Karpas-422 (cell line): ENCODE results near the gene TMPRSS2. TPM values are rescaled to one million over a fixed set of nuclear protein-coding genes. Genes with fewer than 3 reads are reported as not detected.
A peak's percentile ranks its signal among the peaks of the same experiment; 100 is the strongest.

ENCODE experiments used
- DNase-seq: peaks from one replicate; pipeline ENCODE4 v3.0.0-alpha.2; 2015
- H2AFZ ChIP-seq: fragments of 200-600 bp; sonication (generic); 2 replicates; pipeline ENCODE4 v1.6.1; 2014; ENCODE audit warnings: antibody characterized with exemption, low read length, mixed read lengths
- H3K27ac ChIP-seq: fragments of 200-600 bp; sonication (generic); 2 replicates; pipeline ENCODE4 v1.5.1; 2014; ENCODE audit warnings: mild to moderate bottlenecking, low read length, moderate library complexity
- H3K27me3 ChIP-seq: fragments of 200-600 bp; sonication (generic); 2 replicates; pipeline ENCODE4 v1.6.1; 2014; ENCODE audit warnings: low read length, mixed read lengths
- H3K36me3 ChIP-seq: fragments of 200-600 bp; sonication (generic); 2 replicates; pipeline ENCODE4 v1.6.1; 2014; ENCODE audit warnings: low read length, mixed read lengths; ENCODE audit not compliant: insufficient read depth
- H3K4me1 ChIP-seq: fragments of 200-600 bp; sonication (generic); 2 replicates; pipeline ENCODE4 v1.6.1; 2014; ENCODE audit warnings: mild to moderate bottlenecking, low read length, mixed read lengths
- H3K4me2 ChIP-seq: fragments of 200-600 bp; sonication (generic); 2 replicates; pipeline ENCODE4 v1.6.1; 2014; ENCODE audit warnings: low read length, low read depth, mild to moderate bottlenecking; ENCODE audit not compliant: poor library complexity, severe bottlenecking
- H3K4me3 ChIP-seq: fragments of 200-600 bp; sonication (generic); 2 replicates; pipeline ENCODE4 v1.5.1; 2014; ENCODE audit warnings: mild to moderate bottlenecking, antibody characterized with exemption, low read length, mixed read lengths
- H3K79me2 ChIP-seq: fragments of 200-600 bp; sonication (generic); 2 replicates; pipeline ENCODE4 v1.6.1; 2014; ENCODE audit warnings: mild to moderate bottlenecking, low read length, mixed read lengths
- H3K9ac ChIP-seq: fragments of 200-600 bp; sonication (generic); 2 replicates; pipeline ENCODE4 v1.6.0; 2014; ENCODE audit warnings: low read length
- H3K9me2 ChIP-seq: fragments of 200-600 bp; sonication (generic), shearing (Covaris generic); replicated peaks from 2 replicates; pipeline ENCODE4 v1.6.0; 2014; ENCODE audit warnings: mild to moderate bottlenecking, low read length, moderate library complexity; ENCODE audit not compliant: insufficient read depth
- H3K9me3 ChIP-seq: fragments of 300-700, 200-600 bp; sonication (generic); 2 replicates; pipeline ENCODE4 v1.6.1; 2014; ENCODE audit warnings: low read length, mixed read lengths
- H4K20me1 ChIP-seq: fragments of 200-600 bp; sonication (generic); 2 replicates; pipeline ENCODE4 v1.6.1; 2014; ENCODE audit warnings: mild to moderate bottlenecking, antibody characterized with exemption, low read length, low read depth; ENCODE audit not compliant: insufficient read depth
- total RNA-seq: library from RNA; depleted of rRNA; stranded (reverse); fragments of >200 nt; shearing (Covaris generic); gene quantifications from 2 replicates; pipeline ENCODE4 v1.2.3, GENCODE V29; 2014; ENCODE audit warnings: low replicate concordance

Gene TMPRSS2
- total RNA-seq, 1 experiment from 2014 or later = not detected

DNA sequence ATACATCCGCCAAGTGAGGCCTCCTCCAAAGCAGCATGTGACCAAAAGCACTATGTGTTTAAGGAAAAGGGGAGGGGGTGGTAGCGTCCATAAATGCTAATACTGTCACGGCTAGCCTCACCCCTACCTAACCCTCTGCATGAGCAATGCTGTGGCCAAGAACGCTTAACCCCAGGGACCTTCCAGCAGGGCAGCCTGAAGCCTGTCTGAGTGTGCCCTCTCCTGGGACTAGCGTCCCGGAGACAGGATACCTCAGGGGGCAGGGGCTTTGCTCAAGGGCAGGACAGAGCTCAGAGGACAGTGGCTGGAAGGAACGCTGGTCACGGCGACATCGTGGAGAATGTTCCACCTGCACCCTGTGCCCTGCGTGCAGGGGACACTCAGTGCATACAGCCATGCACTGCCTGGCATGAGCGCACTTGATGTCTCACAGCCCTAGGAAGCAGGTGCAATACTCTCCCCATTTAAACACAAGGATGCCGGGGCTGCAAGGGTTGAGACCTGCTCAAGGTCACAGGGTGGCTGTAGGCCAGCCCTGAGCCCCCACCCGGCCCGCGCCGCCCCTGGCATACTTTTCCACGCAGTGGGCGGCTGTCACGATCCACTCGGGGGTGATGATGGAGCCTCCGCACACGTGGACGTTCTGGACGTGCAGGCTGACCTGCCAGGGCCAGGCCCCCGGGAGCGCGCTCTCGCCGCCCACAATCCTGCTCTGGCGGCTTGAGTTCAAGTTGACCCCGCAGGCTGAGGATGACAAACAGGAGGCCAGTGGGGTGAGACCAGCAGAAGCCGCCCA, 35.0 kb downstream of the TMPRSS2 start:
- DNase-seq = no peak
- Histone ChIP-seq H4K20me1 (no peaks in the 10 kb centered on the region), H3K27me3 (no peaks in the 10 kb centered on the region), H3K9me3 (no peaks in the 10 kb centered on the region), H3K27ac (no peak overlapping the region), H3K79me2 (no peaks in the 10 kb centered on the region), H3K36me3 (no peaks in the 10 kb centered on the region), H2AFZ (no peak overlapping the region), H3K4me3 (no peak overlapping the region), H3K4me2 (no peak overlapping the region), H3K9me2 (no peaks in the 10 kb centered on the region), H3K9ac (no peak overlapping the region), H3K4me1 (no peaks in the 10 kb centered on the region)

DNA sequence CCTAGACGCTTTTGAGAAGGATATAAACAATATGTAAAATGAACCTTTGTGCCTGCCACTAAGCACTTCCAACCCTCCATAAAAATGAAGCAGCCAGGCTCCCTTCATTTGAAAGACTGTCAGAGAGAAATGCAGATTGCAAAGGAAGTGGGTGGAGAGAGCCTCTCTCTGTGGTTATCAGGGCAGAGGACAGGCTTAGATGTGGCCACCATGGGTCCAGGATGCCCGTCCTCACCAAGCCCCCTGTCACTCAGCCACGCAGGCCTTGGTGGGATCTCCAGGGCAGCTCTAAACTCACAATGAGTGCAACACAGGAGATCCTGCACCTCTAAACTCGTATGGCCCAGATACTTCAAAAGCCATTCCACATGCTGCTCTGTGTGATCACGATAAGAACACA, 37.9 kb downstream of the TMPRSS2 start:
- no peaks in the 10 kb centered on the region for H3K4me1 ChIP-seq
- no peak overlapping the region for H3K27ac ChIP-seq
- H3K4me2 ChIP-seq = no peak overlapping the region
- no peak for DNase-seq
- H3K9me3 ChIP-seq = no peaks in the 10 kb centered on the region
- no peaks in the 10 kb centered on the region for H3K9me2 ChIP-seq
- no peak overlapping the region for H3K4me3 ChIP-seq
- H3K79me2 ChIP-seq = no peaks in the 10 kb centered on the region
- H3K9ac ChIP-seq = no peak overlapping the region
- H4K20me1 ChIP-seq = no peaks in the 10 kb centered on the region
- no peak overlapping the region for H2AFZ ChIP-seq
- H3K27me3 ChIP-seq = no peaks in the 10 kb centered on the region
- H3K36me3 ChIP-seq = no peaks in the 10 kb centered on the region

DNA sequence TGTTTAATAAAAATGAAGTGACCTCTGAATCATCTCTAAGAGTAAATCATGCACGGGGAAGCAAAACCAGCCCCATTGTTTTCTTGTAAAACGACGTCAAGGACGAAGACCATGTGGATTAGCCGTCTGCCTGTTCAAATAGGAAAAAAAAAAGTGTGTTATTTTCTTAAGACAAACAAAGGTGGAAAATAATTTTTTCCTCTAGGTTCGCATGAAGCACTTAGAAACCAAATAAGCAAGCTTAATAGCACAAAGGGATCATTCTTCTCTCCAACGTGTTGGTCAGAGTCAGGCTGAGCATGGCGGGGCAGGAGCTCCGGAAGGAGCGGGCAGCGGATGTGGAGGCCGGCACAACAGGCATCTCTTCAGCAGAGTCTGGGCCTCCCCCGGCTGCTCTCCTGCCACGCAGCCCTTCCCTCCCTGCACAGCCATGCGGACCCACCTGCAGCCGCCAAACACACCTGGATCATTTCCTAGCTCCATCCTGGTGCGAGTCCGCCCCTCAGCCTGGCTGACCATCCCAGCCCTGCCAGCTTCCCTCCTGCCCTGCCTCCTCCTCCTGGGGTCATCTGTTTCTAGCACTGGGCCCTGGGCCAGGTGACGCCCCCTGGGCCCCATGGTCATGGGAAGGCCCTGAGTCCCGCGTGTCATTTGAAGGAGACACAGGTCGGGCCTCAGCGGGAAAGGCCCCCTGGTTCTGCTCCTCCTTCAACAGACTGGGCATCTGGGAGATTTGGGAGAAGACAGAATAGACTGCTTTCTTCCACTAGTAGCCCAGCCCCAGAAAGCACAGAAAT, 41.7 kb downstream of the TMPRSS2 start:
- Histone ChIP-seq H3K4me3 (no peak overlapping the region), H3K4me2 (no peak overlapping the region), H3K79me2 (no peaks in the 10 kb centered on the region), H3K36me3 (no peaks in the 10 kb centered on the region), H4K20me1 (no peaks in the 10 kb centered on the region), H3K27me3 (no peaks in the 10 kb centered on the region), H2AFZ (no peak overlapping the region), H3K27ac (no peak overlapping the region), H3K9ac (no peak overlapping the region), H3K4me1 (no peaks in the 10 kb centered on the region), H3K9me3 (no peaks in the 10 kb centered on the region), H3K9me2 (no peaks in the 10 kb centered on the region)
- no peak for DNase-seq

DNA sequence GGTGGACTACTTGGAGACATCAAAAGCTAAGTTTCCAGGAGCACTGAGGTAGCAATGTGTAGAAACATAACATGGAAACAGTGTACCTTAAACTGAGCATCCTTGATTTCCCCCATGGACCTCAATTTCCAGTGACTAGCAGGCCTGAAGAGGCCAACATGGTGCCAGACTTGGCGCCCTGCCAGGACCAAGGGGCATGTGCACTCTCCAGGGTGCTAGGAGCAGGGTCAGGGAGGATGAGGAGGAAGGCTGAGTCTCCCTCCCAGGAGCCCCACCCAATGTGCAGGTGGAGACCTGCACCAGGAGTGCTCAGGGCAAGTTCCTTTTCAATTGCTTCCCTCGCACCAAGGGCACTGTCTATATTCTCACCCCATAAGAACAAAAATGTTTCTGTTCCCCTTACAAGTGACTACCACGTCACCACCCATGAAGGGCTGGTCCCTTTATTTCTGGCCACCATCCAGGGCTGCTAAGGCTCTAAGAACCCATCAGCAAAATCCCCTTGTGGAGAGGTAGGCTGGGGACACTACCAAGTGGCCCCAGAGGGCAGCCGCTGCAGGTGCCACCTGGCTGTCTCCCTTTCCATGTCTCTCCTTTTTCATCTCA, 42.7 kb downstream of the TMPRSS2 start:
- Histone ChIP-seq H3K27me3 (no peaks in the 10 kb centered on the region), H3K79me2 (no peaks in the 10 kb centered on the region), H3K9me2 (no peaks in the 10 kb centered on the region), H3K9me3 (no peaks in the 10 kb centered on the region), H3K4me3 (no peak overlapping the region), H3K9ac (no peak overlapping the region), H3K36me3 (no peaks in the 10 kb centered on the region), H3K27ac (no peak overlapping the region), H3K4me2 (no peak overlapping the region), H4K20me1 (no peaks in the 10 kb centered on the region), H3K4me1 (no peaks in the 10 kb centered on the region), H2AFZ (no peak overlapping the region)
- DNase-seq = no peak

DNA sequence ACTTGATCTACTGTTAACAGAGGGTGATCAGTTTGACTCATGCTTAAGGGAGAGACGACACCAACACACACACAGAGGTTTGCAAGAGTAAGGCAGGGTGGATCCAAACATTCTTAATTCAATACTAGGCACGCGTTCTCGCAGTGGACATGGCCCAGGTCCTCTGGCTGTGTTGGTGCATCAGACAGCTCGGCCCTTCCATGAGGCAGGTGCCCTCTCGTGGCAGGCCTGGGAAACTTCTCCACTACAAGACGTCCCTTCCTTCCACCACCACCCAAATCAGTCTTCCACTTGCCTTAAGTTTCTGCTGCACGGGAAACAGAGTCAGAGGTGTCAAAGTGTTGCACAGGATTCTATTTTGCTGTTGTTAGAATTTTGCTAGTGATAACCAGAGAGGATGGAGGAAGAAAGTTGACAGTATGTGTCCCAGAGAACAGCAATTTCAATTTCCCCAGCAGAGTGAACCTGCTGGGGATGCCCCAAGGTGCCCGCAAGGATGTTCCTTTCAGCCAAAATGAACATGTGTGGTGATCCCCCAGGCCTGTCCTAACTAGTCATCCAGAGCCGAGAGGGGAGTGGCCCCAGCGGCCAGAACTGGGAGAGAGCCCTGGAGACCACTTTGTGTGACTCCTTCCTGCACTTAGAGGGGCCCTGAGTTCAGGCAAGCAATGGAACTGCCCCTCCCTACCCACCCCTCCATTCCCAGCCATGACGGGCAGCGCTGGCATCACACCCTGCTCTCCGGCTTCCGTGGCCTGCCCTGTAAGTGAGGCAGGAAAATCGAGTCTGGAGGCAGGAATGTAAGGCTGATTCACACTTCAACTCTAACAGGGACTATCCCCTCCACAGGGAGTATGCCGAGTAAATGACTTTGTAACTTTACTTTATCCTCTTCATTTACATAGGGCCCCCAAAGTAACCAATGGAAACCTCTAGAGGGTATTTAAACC, 47.1 kb downstream of the TMPRSS2 start:
- Histone ChIP-seq H3K79me2 (no peaks in the 10 kb centered on the region), H3K27me3 (no peaks in the 10 kb centered on the region), H4K20me1 (no peaks in the 10 kb centered on the region), H3K4me2 (no peak overlapping the region), H3K9me2 (no peaks in the 10 kb centered on the region), H3K4me3 (no peak overlapping the region), H3K36me3 (no peaks in the 10 kb centered on the region), H3K9me3 (no peaks in the 10 kb centered on the region), H3K9ac (no peak overlapping the region), H3K27ac (no peak overlapping the region), H2AFZ (no peak overlapping the region), H3K4me1 (no peaks in the 10 kb centered on the region)
- peak; percentile 73 for DNase-seq

DNA sequence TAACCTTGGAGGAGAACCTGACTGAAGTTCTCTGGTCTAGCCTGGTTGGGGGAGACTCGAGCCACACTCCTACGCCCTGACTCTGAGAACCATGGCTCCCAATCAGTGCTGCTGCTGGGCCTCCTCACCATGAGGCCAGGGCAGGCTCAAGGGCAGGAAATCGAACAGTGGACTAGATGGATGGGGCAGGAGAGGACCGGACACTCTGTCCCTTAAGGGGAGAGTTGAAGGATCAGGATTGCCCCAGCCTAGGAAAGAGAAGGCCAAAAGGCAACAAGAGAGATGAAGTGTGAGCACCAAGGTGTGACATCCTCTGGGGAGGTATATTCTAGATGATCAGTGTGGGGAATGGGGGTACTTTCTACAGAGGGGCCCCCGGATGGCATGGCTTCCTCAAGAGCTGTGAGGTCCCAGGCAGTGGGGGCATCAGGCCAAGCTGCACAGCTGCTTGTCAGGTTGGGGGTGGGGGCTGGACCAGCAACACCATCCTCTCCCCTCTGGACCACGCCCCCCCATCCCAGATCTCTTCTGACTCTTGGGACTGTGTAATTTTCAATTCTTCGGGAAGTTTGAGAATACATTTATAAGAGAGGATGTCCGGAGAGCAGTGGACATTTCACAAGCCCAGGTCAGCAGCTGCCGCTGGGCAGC, 47.9 kb downstream of the TMPRSS2 start:
- no peak for DNase-seq
- H3K9me2 ChIP-seq = no peaks in the 10 kb centered on the region
- H3K4me1 ChIP-seq = no peaks in the 10 kb centered on the region
- H3K27me3 ChIP-seq = no peaks in the 10 kb centered on the region
- H2AFZ ChIP-seq = no peak overlapping the region
- no peaks in the 10 kb centered on the region for H3K79me2 ChIP-seq
- no peaks in the 10 kb centered on the region for H3K36me3 ChIP-seq
- H3K27ac ChIP-seq = no peak overlapping the region
- H3K4me3 ChIP-seq = no peak overlapping the region
- no peak overlapping the region for H3K9ac ChIP-seq
- H3K4me2 ChIP-seq = no peak overlapping the region
- H3K9me3 ChIP-seq = no peaks in the 10 kb centered on the region
- no peaks in the 10 kb centered on the region for H4K20me1 ChIP-seq

DNA sequence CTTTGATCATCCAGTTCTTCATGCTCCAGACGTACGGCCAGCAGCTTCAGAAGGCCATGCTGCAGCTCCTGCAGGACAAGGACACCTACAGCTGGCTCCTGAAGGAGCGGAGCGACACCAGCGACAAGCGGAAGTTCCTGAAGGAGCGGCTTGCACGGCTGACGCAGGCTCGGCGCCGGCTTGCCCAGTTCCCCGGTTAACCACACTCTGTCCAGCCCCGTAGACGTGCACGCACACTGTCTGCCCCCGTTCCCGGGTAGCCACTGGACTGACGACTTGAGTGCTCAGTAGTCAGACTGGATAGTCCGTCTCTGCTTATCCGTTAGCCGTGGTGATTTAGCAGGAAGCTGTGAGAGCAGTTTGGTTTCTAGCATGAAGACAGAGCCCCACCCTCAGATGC, 49.4 kb downstream of the TMPRSS2 start:
- no peak for DNase-seq
- H4K20me1 ChIP-seq = no peaks in the 10 kb centered on the region
- no peaks in the 10 kb centered on the region for H3K79me2 ChIP-seq
- no peaks in the 10 kb centered on the region for H3K9me2 ChIP-seq
- H3K36me3 ChIP-seq = no peaks in the 10 kb centered on the region
- H3K4me1 ChIP-seq = no peaks in the 10 kb centered on the region
- no peaks in the 10 kb centered on the region for H3K9me3 ChIP-seq
- H3K4me3 ChIP-seq = no peak overlapping the region
- no peaks in the 10 kb centered on the region for H3K27me3 ChIP-seq
- no peak overlapping the region for H3K27ac ChIP-seq
- no peak overlapping the region for H2AFZ ChIP-seq
- no peak overlapping the region for H3K9ac ChIP-seq
- H3K4me2 ChIP-seq = no peak overlapping the region
